Stimulated activated CD4-positive, alpha-beta T cell treated with anti-CD3 and anti-CD28 coated beads, Interleukin-2, amount 100 ng/mL, for 4 hours (primary cell): Measurements from ENCODE around the gene ADAMTS15.

Experiments
- DNase-seq: peaks from one replicate; pipeline ENCODE4 v3.0.0-alpha.2; 2020; ENCODE audit warnings: low read depth

Gene ADAMTS15

DNA sequence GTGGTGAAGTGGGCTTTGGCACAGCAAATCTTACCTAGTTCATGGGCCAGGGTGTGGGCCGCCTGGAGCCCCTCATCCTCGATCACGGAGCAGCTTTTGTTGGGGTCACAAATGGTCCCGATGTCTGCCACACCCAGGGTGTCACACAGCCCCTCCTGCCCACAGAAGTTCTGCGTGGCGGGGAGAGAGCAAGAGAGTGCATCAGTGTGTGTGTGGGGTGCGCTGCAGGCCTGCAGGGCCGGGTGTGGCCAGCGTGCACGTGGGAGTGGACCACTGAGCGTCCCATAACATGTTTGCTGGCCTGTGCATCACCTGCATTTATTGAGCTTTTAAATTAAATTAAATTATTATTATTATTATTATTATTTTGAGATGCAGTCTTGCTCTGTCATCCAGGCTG is 31.5 kb upstream of the ADAMTS15 start:
- no peak for DNase-seq

DNA sequence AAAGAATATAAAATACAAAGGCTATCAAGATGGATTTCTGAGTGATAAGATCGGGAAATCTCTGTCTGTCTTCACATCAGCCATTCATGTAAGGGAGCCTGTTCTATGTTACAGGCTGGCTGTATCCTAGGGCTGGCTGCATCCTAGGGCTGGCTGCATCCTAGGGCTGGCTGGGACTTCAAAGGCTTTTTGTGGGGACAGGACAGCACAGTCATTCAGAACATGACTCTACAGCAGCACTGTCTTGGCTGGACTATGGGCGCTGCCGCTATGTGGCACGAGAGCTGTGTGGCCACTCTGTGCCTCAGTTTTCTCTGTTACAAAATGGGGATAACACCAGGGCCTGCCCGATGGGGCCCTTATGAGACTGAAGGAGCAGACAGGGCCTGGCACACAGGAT is 30.2 kb upstream of the ADAMTS15 start:
- DNase-seq = no peak

DNA sequence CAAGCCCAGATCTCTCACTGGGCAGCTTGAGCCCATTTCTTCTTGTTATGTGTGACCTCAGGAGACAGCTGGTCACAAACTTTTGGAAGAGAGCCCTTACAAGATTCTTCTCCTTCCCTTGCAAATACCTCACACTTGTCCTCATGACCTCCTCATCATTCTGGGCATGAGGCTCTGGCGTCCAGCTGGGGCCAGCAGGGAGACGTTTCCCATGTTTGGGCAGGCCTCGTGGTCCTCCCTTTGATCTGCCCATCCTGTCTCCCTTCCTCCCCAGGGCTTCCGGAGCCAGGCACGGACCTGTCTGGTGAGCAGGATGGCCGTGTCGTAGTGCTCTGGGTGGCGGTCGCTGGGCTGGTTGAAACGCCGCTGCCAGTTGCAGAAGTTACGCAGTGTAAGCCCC is 29.7 kb upstream of the ADAMTS15 start:
- no peak for DNase-seq

DNA sequence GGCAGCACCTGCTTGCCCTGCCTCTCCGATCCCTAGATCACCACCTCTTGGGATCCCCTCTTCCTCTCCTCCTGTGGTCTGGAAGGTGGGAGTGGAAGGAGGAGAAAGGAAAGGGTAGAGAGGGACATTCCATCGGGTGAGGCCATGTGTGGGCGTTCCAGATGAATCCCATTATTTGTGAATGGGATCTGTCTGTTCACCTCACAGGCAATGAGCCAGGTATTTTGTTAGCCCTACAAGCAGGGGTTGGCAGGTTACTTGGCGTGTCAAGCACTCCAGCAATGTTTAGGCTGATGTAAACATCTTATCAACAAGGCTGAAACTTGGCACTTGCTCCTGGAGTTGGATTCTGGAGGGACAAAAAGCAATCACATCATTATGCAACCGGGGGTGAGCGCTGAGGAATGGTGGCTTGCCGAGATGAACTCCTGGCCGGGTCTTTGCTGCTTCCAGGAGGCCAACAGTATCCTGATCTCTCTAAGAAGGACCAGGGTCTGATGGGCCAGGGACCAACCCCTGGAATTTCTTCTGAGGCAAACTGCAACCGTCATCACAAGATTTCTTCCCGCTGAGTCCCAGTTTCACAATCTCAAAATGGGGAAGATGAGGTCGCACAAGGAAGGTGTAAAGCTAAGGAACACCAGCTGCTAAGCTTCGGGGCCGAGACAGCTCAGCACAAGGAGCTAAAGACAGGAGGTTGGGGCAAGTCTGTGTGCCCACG is 27.8 kb upstream of the ADAMTS15 start:
- DNase-seq = no peak

DNA sequence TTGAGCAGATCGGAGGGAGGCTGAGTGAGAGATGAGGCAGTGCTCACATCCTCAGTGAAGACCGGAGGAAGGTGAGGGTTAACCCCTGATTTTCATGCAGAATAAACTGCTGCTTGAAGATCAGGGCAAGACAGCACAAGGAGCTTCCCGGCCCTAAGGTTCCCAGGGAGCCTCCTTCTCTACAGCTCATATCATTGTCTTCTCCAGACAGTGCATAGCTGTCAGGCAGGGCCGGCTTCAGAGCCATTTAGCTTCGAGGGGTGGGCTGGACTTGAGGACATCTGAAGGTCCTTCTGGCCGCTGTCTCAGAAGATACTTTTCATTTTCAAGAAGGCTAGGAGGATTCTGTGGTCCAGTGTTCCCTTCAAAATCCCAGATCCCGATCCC is 27.3 kb upstream of the ADAMTS15 start:
- DNase-seq = no peak

DNA sequence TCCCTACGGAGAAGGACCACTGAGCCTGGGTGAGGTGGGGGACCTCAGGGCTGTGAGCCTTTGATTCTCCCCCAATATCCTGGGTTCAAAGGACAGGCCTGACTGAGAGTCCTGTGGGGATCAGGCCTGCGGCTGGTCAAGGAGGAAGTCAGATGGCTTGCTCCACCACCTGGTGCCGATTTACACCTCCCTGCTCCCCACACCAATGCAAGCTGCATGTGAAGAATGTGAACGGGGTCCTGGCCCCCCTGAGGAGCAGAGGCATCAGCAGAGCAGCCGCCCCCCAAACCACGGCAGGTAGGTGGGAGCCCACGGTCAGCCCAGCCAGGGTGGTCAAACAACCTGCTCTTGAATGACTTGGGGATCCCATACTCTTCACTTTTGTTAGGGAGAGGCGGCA is 26.7 kb upstream of the ADAMTS15 start:
- no peak for DNase-seq

DNA sequence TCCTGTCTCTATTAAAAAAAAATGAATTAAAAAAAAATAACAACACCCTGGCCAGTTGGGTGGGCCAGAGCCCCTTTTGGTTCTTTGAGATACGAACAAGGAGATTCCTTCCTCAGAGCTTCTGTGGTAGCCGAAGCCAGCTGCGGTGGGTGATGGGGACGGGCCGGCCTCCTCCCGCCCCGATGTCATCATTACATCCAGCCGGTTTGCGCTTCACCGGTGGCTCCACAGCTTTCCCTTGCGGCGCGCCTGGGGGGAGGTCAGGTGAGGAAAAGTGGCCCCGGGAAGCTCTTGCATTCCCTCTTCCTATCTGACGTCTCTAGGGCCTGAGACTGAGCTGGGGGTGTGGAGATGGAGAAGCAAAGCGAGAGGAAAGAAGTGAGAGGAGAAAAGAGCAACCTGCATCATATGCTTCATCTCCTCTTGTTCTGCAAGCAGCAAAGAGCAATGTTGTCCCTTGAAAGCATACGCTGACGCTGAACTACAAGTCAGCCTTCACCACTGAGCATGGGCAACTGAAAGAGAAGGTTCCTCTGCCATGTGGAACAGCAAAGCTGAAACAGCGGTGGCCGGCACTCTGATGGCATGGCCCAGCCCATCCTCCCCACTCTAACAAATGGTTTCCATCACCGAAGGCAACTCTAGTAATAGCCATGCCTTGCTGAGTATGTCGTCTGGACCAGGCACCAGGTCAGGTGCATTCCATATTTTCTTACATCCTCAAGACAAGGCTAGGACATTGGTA is 26.0 kb upstream of the ADAMTS15 start:
- DNase-seq = no peak

DNA sequence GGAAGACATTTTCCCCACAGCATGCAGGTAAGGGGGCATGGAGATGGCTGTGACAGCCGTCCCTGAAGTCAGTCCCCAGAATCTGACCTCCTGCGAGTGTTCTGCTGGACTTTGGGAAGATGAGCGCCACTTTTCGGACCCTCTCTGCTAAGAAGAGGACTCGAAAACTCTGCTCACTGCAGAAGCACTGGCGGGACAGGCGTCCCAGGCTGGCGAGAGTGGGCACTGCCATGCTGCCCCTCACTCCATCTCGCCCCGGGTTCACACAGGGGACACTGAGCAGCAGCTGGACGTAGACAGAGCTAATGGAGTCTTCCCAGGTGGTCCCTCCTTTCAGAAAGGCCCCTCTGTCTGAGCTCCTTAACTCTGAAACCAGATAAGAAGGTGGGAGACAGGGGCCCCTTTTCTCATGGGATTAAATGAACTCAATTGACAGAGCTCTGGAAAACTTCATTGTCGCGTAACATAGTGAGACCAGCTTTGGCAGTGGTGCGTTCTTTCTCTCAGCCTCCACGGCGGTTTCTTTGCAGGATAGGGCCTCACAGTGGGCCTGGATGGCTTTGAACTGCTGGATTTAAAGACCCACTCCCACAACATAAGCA is 24.8 kb upstream of the ADAMTS15 start:
- no peak for DNase-seq

DNA sequence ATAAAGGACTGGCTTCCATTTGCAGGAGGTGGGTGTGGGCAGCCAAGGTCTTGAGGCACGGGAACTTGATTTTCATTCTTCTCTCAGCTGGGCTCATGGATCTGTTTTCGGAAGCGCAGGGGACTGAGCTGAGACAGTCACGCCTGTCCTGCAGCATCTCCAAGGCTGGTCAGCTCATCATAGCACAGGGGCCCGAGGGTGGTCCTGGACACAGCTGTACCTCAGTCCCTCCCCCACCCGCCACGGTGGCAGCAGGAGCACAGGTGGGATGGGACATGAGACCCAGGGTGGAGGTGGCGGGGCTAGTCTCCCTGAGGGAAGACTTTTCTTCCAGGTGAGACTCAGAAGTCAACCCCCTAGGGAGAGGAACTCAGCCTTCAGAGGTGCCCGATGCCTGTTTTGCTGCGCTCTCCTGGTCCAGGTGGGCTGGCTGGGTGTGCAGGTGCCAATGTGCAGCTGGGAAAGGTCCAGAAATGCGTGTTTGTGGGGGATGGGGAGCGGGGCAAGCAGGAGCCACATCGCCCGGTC is 23.8 kb upstream of the ADAMTS15 start:
- no peak for DNase-seq

DNA sequence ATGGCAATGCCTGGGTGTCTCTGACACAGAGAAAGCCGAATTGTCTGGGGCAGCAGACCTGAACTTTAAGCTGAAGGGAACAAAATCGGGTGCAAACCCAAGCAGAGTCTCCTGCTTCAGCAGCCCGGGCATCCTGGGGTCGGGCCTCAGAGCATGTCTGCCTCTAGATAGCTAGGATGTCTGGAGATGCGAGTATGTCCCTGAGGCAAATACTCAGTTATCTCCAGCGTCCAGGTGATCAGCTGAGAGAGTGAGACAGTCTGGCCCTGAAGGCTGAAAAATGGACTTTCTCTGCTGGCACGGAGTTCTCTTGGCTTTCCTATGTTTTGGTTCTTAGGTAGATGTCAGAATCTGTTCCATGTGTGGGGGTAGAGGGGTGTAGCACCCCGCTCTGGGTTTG is 23.3 kb upstream of the ADAMTS15 start:
- DNase-seq = no peak

DNA sequence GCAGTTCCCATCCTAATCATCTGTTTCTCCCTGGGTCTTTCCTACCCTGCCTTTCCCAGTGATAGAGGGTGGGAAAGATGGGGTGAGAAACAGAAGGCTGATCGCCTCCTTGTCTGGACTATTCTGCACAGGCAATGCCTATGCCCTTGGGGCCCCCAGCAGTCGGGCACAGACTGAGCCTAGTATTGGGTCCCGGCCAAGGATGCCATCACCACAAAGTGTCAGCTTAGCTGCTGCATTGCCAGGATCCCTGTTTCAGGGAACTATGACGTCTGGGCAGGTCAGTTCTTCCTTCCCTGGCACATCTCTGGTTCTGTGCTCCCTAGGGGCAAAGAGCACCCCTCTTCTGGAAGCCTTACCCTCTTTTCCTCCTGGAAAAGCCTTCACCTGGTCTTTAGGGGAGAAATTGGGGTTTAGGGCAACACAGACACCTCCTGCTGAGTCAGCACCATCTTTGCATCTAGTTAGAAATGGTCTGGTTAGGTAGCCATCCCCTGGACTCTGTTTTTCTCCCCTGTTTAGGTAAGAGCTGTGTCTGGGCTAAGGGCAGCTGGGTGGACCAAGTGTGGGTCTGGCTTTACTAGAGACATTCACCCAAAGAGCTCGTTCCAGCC is 22.1 kb upstream of the ADAMTS15 start:
- no peak for DNase-seq

DNA sequence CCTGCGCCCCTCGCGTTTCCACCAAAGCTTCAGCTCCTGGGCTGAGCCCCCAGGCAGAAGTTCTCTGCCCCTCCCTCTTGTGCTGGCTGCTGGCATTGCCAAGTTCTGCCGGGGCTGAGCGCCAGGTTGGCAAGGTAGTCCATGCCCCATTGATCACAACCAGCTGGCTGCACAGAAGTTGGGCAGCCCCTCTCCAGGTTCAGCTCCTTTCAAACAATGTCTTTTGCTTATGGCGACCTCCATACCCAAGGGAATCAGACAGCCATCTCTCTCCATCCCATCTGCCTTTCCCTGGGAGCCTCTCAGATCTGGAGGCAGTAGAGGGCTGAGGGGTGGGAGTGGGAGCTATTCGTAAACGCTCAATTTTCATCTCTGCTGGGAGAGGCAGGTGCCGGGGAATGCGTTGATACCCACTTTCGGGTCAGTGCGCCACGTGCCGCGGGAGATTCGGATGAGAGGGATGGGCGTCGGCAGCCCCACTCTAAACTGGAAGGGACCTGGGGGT is 21.6 kb upstream of the ADAMTS15 start:
- no peak for DNase-seq

DNA sequence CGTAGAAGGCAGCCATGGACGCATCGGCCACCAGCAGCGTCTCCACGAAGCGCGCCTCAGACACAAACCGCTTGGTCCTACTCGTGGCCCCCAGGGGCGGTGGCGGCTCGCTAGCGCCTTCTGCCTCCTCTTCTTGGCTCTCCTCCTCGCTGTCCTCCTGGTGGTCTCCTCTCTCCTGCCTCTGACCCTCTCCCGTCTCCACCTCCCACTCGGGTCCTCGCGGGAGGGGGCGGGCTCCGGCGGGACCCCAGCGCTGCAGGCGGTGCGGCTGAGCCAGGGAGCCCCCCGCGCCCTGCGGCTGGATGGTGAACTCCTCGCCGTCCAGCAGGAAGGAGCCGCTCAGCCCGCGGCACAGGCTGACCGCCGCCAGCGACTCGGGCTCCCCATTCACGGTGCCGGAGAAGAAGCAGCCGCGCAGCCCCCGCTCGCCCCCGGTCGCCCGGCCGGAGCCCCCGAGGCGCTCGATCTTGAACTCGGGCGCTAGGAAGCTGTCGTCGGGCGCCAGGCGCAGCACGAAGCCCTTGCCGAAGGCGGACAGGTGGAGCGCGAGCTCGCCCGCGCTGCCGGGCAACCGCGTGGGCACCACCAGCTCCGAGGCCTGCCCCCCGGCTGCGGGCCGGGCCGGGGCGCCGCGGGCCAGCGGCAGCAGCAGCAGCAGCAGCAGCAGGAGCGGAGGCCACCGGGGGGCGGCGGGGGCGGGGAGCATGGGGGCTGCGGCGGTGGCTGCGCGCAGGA is 20.7 kb upstream of the ADAMTS15 start:
- DNase-seq = no peak

DNA sequence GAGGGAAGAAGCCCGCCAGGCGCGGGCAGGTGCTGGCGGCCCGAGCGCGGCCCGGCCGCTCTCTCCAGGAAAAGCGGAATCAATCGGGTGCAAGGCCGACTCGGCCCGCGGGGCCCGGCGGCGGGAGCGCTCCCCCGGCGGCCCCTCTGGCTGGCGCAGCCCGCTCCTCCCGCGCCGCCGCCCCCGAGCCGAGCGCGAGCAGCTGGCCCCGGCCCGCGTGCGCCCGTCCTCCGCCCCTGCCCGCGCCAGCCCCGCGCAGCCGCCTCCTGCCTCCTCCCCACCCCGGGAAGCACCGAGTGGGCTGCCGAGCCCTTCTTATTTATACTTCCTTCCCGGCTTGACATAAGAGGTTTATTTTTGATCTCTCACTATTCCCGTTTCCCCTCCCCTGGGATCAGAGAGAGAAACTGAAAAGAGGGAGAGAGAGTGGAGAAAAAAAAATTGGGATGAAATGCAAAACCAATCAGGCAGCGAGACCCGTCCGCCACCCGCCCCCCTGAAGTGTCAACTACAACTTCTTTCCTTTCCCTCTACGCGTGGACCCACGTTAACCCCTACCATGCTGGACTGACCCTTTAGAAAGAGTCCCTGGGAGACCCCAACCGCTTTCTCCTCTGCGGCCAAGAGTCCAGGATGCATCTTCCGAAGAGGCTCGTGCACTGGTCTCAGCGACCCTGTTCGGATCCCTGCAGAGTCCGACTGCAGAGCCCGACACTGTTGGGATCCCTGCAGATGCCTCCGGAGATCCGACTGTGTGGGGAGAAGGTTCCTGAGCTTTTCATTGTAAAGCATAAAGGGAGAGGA is 19.9 kb upstream of the ADAMTS15 start, which contains the start of gene ADAMTS8:
TSS of gene ADAMTS8 (minus strand) at position 294 of the 804 bp plus-strand sequence. CDS start 323 bp downstream, outside the sequence.
- DNase-seq = no peak

DNA sequence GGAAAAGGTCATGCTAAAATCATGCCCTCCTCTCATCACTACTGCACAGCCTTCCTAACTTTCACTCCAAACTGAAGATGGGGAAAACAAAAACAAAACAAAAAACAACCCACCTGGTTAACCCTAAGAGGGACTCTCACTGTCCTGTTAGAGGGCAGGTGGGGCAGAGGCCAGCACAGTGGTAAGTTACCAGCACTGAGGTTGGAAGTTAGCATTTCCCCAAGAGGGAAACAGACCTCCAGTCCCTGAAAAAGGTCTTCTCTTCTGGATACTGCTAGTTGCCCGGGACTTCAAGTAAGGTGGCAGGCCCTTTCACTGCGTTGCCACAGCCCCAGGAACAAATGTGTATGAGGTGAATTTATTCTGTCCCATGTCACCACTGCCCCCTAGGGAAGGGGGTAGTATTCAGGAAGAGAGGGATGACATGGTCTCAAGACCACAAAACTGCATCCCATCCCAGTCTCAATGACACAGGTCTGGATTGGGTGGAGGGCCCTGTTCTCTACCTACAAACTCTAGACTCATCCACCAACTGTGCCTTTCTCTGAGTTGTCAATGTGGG is 19.2 kb upstream of the ADAMTS15 start:
- no peak for DNase-seq

DNA sequence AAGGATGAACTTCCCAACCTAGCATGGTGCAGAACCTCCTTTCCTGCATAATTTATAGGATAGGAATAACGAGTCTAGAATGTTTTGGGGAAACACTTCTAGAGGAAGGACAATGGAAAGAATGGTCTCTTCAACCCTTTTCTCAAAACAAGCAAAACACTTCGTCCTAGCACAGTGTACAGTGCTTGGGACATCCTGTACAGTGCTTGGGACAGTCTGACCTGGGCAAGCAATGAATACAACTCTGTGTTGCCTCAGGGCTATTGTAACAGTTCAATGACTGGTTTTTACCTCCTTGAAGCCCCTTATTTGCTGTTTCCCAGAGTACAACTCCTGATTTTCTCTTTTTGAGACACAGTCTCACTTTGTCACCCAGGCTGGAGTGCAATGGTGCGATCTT is 18.5 kb upstream of the ADAMTS15 start:
- no peak for DNase-seq

DNA sequence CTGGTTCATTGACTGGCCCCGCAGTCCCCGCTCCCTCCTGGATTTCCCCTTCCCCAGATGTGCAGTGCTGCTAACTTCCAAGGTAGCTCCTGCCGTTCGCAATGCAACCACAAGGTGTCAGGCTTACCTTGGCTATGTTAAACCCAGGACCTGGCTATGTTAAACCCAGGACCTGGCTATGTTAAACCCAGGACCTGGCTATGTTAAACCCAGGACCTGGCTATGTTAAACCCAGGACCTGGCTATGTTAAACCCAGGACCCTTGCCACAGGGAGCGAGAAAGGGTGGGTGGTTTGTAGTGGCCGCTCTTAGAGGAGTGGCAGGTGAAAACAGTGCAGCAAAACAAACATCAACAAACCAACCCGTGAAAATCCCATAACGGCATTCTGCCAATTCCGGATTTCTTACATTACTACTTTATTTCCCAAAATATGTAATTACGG is 17.1 kb upstream of the ADAMTS15 start:
- DNase-seq = peak; percentile 40

DNA sequence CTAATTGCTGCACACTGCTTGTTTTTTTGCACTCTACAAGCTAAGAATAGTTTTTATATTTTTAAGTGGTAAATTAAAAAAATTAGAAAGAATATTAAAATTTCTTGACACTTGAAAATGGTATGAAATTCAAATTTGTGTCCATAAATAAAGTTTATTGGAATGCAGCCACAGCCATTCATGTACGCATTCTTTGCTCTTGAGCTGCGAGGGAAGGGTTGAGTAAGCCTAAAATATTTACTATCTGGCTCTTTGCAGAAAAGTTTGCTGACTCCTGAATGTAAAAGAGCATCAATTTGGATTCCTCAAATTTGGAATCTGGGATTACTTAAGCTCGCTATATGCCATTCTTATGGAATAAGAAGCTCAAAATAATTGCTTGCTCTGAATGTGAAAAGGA is 16.6 kb upstream of the ADAMTS15 start:
- DNase-seq = no peak

DNA sequence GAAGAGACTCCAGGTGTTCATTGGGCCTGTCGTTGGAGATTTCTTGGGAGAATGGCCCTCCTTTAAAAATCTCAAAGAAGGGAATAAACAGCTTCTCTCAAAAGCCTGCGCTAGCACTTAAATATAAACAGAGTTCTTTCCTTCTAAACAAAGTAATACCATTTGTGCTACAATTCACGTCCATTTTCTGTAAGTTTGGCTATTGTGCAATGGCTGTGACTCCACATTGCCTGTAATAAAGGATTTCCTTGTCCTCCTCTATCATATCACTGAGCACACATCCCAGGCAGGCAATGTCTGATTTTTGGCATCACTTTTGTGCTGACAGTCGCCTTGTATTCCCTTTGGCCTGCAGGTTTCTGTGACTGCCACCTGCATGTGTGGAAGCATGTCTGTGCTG is 15.1 kb upstream of the ADAMTS15 start:
- DNase-seq = no peak

DNA sequence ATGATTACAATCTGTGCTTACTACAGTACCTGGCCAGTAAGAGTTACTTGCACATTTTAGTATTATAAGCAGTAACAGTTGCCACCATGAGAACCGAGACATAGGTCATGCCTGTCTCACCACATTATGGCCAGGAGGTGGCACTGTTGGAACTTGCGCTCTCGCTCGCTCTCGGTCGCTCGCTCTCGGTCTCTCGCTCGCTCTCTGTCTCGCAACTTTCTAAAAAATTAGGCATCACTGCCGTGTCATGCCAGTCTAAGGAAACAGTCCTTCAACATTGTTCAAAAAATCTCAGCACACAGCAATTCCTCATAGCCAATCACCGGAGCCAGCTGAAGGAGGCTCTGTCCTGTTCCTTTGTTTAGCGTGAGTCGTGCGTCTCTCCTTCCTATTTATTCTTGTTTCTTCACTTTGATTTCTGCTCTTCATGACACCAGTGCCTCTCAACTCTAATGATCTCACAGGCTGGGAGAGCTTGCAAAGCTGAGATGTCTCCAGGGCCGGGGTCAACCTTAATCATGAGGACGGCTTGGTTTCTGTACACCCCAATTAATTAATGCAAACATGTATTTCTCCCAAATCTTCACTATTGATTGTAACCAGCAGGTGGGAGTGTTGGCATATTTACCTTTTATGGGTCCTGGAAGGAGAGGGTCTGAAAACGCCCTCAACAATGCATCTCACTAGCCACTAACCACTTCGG is 13.8 kb upstream of the ADAMTS15 start:
- peak; percentile 44 for DNase-seq
